IPS-18c (cell line): ENCODE data around the gene MTUS2.

ENCODE experiments used
- H3K4me3 ChIP-seq: 2 replicates; pipeline ENCODE4 v1.7.0; 2013; ENCODE audit warnings: low read depth, mild to moderate bottlenecking, low read length, moderate library complexity; ENCODE audit not compliant: insufficient read depth
- H3K9me3 ChIP-seq: one replicate; pipeline ENCODE4 v1.6.1; 2013; ENCODE audit warnings: mild to moderate bottlenecking, low read length, moderate library complexity; ENCODE audit not compliant: control insufficient read depth, insufficient read depth

MTUS2 gene

DNA sequence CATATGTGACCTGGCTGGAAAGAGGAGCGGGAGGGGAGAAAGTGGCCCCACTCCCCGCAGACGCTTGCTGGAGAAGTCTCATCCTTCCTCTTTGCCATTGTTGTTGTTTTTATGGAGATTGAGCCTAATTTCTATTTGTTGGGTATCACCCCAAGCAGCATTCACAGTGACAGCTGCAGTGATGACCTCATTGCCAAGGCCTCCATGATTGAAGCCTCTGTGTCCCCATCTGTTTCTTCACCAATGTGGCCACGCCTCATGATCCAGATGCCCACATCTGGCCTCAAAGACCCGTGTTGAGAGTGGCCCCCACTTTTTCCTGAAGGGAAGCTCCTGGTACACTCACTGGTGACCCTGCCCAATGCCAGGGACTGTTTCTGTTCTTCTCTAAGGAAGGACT lies 621.2 kb downstream of the MTUS2 start:
- H3K4me3 ChIP-seq, result no peak overlapping the region
- no peaks in the 10 kb centered on the region for H3K9me3 ChIP-seq

DNA sequence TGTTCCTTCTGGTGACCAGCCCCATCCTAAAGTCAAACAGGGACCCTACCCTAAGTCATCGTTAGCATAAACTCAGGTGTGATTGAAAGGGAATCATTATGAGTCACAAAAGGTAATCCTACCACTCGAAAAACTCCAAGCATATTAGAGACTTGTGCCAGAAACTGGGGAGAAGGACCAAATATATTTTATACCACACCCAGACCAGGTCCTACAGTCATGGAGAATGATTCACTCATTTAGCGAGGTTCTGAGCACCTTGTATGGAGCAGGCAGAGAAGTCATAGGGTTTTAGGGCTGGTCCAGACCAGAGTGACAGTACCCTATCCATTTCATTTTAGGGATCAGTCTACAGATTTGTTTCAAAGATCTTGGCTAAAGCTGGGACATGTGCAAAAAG lies 625.9 kb downstream of the MTUS2 start:
- H3K9me3 ChIP-seq, result no peaks in the 10 kb centered on the region
- no peak overlapping the region for H3K4me3 ChIP-seq

DNA sequence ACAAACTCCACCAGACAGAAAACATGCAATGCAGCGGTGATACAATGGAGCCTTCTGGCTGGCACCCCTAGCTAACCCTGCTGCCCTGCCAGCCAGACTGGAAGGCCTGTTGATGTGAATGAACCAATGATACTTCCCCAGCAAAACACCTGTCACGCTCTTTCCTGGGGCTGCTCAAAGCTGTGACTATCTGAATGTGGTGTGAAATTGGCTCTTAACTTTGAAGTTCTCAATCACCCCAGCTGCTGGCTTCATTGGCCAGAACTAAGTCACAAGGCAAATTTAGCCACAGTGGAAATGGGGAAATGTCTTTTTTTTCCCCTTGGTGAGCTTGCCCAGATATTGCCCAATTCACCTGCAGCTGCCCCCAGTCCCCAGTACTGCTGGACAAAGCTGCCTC lies 628.0 kb downstream of the MTUS2 start:
- H3K9me3 ChIP-seq, result no peaks in the 10 kb centered on the region
- H3K4me3 ChIP-seq, result no peak overlapping the region

DNA sequence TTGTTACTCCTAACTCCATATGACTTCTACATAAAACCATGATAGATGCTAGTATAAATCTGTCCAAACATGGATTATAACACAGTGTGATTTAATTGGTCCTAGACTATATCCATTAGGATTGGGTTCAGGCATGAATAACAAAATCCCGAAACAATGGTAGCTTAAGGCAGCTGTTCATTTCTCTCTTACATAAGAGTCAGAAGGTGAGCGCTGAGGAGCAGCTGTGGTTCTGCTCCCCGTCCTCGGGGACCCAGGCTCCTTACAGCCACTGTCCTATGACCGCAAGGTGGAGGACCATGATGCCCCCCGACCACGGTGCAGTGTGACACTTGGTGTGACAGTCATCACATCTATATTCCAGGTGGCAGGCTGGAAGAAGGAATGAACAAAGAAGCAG lies 629.6 kb downstream of the MTUS2 start:
- H3K4me3 ChIP-seq, result no peak overlapping the region
- no peaks in the 10 kb centered on the region for H3K9me3 ChIP-seq

DNA sequence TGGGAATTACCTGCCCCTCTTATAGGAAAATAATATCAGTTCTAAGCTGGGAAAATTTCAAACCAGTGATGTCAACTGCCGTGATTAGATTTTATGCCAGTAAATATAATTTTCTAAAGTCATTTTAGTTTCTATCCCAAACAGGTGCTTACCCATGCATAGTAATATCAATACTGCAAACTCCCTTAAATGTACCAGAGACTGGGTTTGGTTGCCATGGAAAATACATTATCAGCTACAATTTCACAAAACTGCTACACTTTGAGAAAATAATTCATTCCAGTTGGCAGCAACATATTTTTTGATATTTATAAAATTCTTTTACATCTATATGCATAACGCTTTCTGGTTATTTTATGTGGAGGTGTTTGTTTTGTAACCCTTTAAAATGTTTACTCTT lies 631.8 kb downstream of the MTUS2 start:
- H3K4me3 ChIP-seq, result no peak overlapping the region
- H3K9me3 ChIP-seq, result no peaks in the 10 kb centered on the region

DNA sequence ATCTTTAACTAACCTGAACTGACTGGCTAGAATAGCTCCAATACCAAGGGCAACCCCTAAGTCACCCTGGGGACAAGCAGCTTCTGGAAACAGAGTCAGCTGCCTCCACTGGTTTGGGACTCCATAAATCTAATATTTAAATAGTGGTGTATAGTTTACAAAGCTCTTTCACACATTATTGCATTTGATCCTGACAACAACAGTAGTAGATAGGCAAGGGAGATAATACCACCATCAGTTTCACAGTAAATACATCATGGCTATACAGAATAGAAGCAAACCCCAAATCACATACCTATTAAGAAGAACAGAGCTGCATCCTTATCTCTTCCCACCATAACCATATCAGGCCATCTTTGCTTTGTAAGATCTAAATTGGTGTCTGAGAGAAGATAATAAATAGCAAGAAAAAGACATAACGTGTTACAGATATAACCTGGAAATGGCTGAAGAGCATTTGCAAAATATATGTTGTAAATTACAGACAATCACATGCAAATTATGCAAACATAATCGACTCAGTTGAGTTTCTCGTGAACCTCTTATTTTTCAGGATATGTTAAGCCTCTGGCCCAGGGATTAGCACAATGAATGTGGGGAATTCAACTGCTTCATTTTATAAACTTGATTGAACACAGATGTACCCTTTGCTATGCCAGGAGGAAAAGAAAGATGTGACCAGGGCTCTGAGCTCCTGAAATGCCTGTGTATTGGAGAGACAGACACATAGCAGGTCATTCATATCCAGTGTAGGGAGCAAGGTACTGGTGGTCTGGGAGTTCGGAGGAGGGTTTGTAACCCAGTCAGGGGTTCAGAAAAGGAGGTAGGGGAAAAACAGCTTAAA lies 632.9 kb downstream of the MTUS2 start:
- Histone ChIP-seq H3K9me3 (no peaks in the 10 kb centered on the region), H3K4me3 (no peak overlapping the region)

DNA sequence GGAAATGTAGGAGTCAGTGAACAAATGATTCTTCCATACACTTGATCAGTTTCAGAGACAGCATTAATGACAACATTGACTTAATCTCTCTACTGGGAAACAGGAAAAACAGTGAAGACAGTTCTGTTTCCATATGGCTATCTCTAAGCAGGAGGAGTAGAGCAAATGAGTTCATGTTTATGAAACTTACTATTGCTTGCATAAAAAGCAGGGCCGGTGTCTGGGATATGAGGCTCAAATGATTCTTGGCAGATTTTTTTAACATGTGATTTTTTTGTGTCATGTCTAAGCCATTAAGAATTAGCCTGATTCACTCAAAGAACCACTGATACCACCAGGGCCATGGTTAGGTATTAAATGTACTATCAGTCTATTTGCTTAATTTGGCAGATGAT lies 633.5 kb downstream of the MTUS2 start:
- no peak overlapping the region for H3K4me3 ChIP-seq
- H3K9me3 ChIP-seq, result no peaks in the 10 kb centered on the region

DNA sequence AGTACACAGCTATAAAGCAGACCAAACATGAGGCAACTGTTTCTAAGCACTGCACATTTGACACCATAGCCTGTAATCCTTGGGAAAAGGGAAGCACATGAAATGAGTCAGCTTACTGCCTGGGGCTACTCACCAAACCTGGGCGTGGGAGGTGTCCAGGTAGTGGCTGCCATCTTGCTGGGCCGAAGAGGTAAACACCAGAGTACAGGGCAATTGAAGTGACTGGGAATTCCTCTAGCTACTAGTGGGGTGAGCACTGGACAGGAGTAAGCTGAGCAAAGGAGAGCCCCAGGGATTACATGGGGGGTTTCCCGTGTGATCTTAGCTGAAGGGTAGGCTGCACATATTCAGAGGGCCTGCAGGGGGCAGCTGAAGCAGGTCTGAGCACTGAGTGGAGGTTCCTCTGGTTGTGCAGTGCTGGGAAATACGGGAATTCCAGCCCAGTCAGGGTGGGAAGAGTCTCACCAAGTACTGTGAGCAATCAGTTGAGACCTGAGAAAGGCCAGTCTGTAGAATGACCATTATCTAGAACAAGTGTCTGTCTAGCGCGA lies 634.9 kb downstream of the MTUS2 start:
- Histone ChIP-seq H3K9me3 (no peaks in the 10 kb centered on the region), H3K4me3 (no peak overlapping the region)

DNA sequence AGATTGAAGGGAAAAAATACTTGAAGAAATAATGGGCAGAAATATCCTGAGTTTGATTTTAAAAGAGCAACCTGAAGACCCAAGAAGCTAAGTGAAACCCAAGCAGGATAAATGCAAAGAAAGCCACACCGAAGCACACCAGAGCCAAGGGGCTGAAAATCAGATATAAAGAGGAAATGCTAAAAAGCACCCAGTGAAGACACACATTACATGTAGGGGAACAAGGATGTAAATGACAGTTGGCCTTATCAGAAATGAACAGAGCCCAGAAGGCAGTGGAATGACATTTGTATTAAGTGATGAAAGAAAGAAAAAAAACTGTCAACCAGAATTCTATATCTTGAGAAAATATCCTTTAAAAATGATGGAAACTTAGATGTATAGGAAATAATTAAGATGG lies 636.3 kb downstream of the MTUS2 start:
- no peak overlapping the region for H3K4me3 ChIP-seq
- no peaks in the 10 kb centered on the region for H3K9me3 ChIP-seq

DNA sequence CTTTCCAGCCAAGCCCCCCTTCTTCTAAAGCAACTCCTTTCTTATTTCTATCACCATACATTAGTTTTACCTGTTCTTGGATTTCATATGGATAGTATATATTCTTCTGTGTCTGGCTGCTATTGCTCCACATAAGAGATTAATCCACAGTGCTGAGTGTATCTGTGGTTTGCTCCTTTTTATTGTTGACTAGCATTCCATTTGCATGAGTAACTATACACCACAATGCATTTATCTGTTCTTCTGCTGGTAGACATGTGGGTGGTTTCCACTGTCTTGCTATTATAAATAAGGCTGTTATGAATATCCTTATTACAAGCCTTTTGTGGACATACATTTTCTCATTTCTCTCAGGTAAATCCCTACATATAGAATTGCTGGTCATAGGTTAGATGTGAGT lies 637.2 kb downstream of the MTUS2 start:
- H3K4me3 ChIP-seq, result no peak overlapping the region
- no peaks in the 10 kb centered on the region for H3K9me3 ChIP-seq

DNA sequence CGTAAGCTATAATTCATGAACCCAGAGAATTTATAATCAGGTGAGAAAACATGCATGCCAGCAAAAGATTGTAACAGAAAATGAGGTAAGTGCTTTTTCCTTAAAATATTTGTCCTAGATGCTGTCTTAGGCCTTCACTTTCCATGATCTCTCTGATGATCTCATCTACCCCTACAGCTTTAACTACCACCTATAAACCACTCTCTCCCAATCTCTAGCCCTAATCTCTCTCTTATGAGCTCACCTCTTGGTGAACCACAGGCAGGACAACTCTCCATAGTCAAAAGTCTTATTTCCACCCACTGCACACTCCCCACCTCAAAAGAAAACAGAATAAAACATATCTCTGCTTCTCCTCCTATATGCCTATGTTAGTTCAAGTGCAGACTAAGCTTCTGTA lies 638.3 kb downstream of the MTUS2 start:
- Histone ChIP-seq H3K9me3 (no peaks in the 10 kb centered on the region), H3K4me3 (no peak overlapping the region)

DNA sequence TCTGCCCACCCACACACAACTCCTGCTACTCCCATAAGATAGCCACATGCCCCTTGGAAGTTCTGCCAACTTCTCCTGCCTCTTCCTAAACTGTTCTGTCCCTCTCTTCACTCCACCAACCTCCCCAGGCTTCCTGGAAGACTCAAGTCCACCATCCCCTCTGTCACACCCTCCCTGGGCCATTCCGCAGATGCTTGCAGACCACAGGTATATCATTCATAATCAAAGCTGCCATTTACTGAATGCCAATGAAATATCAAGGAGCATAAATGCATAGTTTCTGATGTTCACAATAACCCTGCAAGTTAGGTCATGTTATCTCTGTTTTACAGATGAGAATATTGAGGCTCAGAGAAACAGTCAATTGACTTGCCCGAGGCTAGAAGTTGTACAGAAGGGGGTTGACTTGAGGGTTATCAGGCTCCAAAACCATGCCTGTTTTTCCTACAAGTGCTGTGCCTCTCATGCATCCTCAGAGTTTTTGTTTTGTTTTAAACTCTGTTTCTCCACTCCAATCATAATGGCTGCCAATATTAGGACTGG lies 639.7 kb downstream of the MTUS2 start:
- H3K9me3 ChIP-seq, result no peaks in the 10 kb centered on the region
- no peak overlapping the region for H3K4me3 ChIP-seq

DNA sequence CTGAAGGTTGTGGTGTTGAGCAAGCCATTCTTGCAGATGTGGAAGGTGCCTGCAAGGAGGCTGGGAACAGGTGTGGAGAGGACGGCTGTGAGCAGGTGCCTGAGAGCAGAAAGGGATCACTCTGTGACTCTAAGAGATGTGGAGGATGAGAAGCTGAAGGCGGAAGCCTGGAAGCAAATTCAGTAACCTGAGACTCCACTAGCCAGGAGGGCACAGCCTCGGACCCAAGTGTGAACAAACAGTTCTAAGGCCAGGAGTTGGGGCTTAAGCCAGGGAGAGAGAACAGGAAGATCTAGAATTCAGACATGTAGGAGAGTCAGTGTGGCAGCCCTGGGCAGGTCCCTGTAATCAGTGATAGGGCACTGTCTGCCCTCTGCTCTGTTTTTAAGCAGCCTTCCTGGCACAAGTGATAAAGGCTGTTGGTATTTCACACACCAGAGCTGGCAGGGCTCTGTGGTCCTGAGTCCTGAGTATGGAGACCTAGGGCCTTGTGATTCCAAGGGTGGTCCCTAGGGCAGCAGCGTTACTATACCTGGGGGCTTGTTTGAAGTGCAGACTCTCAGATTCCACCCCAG lies 644.1 kb downstream of the MTUS2 start:
- Histone ChIP-seq H3K4me3 (no peak overlapping the region), H3K9me3 (no peaks in the 10 kb centered on the region)

DNA sequence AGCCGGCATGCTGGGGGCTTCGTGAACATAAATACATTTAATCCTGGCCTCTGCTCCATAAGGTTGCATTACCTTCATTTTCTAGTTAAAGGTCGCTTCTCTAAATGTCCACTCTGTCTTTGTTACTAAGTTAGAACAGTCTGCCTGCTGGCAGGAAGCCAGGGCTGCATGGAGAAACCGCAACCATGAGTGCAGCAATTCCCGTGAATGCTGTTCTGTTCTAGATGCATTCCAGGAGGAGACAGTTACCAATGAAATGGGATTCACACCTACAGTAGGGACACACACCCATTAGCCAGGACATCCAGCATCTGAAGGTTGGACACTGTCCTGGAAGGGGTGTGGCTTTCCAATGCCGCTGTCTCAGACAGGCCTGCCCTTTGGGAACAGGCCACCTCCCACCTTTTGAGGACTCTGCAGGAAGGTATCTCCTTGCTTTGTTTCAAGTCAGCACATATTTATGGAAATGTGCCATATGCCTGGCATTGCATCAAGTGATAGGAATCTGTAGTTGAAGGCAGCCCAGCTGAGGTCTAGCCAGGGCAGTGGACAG lies 645.7 kb downstream of the MTUS2 start:
- Histone ChIP-seq H3K4me3 (no peak overlapping the region), H3K9me3 (no peaks in the 10 kb centered on the region)

DNA sequence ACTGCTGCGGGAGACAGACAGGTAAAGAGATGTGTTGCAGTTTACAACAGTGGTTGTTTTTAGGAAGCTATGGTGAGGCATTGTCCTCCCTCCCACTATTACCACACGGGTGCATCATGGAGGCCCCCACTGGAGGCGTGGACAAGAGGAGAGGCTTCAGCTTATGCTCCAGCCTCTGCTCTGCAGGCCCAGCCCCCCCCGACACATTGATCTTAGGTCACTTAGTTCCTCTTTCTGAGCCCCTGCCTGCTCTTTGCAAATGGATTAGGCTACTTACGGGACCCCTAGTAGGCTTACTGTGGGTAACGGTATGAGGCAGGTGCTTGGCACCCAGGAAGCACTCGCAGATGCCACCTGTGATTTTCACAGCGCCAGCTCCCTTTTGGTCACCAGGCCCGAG lies 651.4 kb downstream of the MTUS2 start:
- no peaks in the 10 kb centered on the region for H3K9me3 ChIP-seq
- H3K4me3 ChIP-seq, result no peak overlapping the region

DNA sequence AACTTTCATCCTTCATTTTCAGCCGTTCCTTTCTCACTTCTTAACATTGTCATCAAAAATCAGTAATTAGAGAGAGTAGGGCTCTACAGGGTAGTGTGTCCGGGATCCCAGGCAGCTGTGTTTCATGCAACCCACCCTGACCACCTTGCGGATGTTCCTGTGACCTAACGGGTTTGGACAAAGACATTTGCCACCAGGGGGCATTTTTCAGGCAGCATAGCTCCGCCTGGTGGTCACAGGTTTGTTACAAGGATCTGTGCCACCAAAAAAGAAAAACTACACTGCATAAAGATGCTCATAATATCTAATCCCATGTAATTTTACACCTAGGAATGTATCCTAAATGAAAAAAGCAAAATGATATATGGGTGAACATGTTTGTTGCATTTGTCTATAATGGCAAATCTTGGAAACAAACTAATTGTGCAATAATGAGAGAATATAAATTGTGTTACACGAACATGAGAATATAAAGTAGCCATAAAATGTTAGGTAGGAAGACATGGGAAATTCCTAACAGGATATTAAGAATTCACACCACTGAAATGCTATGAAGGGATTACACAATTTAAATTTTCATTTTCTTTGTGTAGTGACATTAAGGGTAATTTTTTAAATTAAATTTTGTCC lies 652.3 kb downstream of the MTUS2 start:
- no peak overlapping the region for H3K4me3 ChIP-seq

DNA sequence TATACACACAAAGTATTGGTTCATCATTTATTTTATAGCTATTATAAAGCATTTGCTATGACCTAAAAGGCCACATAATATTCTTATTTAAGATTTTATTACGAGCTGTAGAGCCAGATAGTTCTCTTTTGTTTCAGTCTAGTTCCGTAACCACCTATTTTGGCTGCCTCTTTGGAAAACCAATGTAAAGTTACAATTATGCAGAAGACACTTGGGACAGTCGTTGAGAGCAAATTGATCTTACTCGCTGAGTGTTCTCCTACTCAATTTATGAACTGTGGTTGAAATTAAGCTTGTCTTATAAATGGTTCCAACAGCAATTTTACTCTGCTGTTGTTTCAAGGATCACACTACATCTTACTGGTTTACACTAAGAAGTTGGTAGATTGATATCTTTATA lies 653.0 kb downstream of the MTUS2 start:
- Histone ChIP-seq H3K9me3 (no peaks in the 10 kb centered on the region), H3K4me3 (no peak overlapping the region)

More for the DNA sequence above, 652.3 kb downstream of the MTUS2 start:
- H3K9me3 ChIP-seq, result no peaks in the 10 kb centered on the region

DNA sequence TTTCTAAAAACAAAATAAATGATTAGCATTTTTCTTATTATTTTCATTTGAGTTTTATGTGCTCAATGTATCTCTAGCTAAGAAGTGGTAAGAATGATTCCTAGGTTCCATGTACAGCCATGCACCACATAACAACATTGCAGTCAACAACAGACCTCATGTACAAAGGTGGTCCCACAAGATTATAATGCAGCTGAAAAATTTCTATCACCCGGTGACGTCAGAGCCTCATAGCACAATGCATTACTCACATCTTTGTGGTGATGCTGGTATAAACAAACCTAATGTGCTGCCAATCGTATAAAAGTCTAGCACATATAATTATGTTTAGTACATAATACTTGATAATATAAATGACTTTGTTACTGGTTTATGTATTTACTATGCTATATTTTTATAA lies 654.9 kb downstream of the MTUS2 start:
- Histone ChIP-seq H3K4me3 (no peak overlapping the region), H3K9me3 (no peaks in the 10 kb centered on the region)
